Measurements from ENCODE around the gene DNAH7.

Gene DNAH7

GRCh38 chr2:196105951-196106350 lies 37.3 kb upstream of the DNAH7 start:
- TF ChIP-seq CTCF (IDR thresholded peaks at IDR 0.05; ENCODE audit: low read depth, low read length, missing control alignments), result no peak
- no peak overlapping the region for H3K4me3 ChIP-seq (ENCODE audit: low read depth, low read length)
- H3K36me3 ChIP-seq (replicated peaks), result no peaks in the 10 kb centered on the region
- in situ Hi-C loops (cut with HindIII; ENCODE audit: low pct_ligation_motif_present, low sequenced_read_pairs), result no loop called here
- DNase-seq, result no peak
- H3K27ac ChIP-seq, result no peak overlapping the region
- no peaks in the 10 kb centered on the region for H3K27me3 ChIP-seq (replicated peaks)

- TF ChIP-seq CTCF (IDR thresholded peaks at IDR 0.05; ENCODE audit: low read depth, low read length, missing control alignments), result no peak
- Histone ChIP-seq H3K4me3 (ENCODE audit: low read depth, low read length) (no peak overlapping the region), H3K36me3 (replicated peaks) (no peaks in the 10 kb centered on the region), H3K27ac (no peak overlapping the region), H3K27me3 (replicated peaks) (no peaks in the 10 kb centered on the region)
- DNase-seq, result no peak
- in situ Hi-C loops (cut with HindIII; ENCODE audit: low pct_ligation_motif_present, low sequenced_read_pairs), result no loop called here
Observed at GRCh38 chr2:196104066-196104465, 35.4 kb upstream of the DNAH7 start.

- Histone ChIP-seq H3K4me3 (ENCODE audit: low read depth, low read length) (no peak overlapping the region), H3K27me3 (replicated peaks) (no peaks in the 10 kb centered on the region)
- in situ Hi-C loops (cut with HindIII; ENCODE audit: low pct_ligation_motif_present, low sequenced_read_pairs), result no loop called here
Observed at GRCh38 chr2:196103626-196104025, 35.0 kb upstream of the DNAH7 start.

GRCh38 chr2:196101325-196101991 lies 32.8 kb upstream of the DNAH7 start:
- Histone ChIP-seq H3K27me3 (replicated peaks) (no peaks in the 10 kb centered on the region), H3K4me3 (ENCODE audit: low read depth, low read length) (no peak overlapping the region), H3K36me3 (replicated peaks) (no peaks in the 10 kb centered on the region), H3K27ac (no peak overlapping the region)
- TF ChIP-seq CTCF (IDR thresholded peaks at IDR 0.05; ENCODE audit: low read depth, low read length, missing control alignments), result no peak
- peak; percentile 52 for DNase-seq
- in situ Hi-C loops (cut with HindIII; ENCODE audit: low pct_ligation_motif_present, low sequenced_read_pairs), result no loop called here

More at GRCh38 chr2:196103626-196104025, 35.0 kb upstream of the DNAH7 start:
- H3K36me3 ChIP-seq (replicated peaks), result no peaks in the 10 kb centered on the region
- TF ChIP-seq CTCF (IDR thresholded peaks at IDR 0.05; ENCODE audit: low read depth, low read length, missing control alignments), result no peak
- no peak for DNase-seq
- H3K27ac ChIP-seq, result no peak overlapping the region

GRCh38 chr2:196099916-196100315 lies 31.3 kb upstream of the DNAH7 start:
- in situ Hi-C loops (cut with HindIII; ENCODE audit: low pct_ligation_motif_present, low sequenced_read_pairs), result loop anchor here (25.0 kb wide), 1 partner anchor 187 kb away; no protein-coding TSS in a partner anchor
- Histone ChIP-seq H3K4me3 (ENCODE audit: low read depth, low read length) (no peak overlapping the region), H3K36me3 (replicated peaks) (no peaks in the 10 kb centered on the region), H3K27ac (no peak overlapping the region), H3K27me3 (replicated peaks) (no peaks in the 10 kb centered on the region)
- no peak for TF ChIP-seq CTCF (IDR thresholded peaks at IDR 0.05; ENCODE audit: low read depth, low read length, missing control alignments)
- no peak for DNase-seq

All from brain microvascular endothelial cell (primary cell).